HCEC 1CT (cell line): ENCODE results near the gene FBXL17.

Source experiments
- DNase-seq: peaks from one replicate; pipeline ENCODE4 v3.0.0-alpha.2; 2017

Gene FBXL17

DNA sequence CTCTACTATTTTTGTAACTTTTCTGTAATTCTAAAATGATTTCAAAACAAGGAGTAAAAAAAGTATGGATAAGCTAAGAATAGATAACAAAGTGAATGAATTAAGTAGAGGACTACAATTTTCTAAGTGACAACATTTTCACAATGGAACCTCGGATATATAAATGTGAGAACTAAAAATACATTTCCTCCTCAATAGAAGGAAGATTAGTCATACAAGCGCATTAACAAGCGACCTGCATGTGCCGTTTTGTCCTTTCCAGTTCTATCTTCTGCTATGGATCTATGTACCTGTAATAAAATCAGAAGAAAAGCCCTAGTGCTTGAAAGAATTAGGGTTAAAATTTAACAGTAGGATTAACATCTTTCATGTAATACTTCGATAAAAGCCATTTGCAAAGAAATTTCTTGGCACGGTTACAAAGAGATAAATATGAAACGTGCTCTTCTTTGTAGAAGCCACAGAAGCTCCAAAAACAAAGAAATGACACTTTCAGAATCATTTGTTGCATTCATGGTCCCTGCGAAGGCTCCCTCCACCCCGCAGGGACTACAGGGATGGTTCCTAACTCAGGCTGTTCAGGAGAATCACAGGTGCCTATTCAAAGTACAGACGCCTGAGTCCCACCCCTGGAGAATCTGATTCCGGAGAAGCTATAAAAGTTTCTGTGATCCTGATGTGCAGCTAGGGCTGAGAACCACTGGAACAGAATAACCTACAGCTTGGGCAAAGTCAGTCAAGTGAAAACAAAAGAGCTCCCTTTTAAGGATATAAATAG, 494.5 kb downstream of the FBXL17 start:
- no peak for DNase-seq

DNA sequence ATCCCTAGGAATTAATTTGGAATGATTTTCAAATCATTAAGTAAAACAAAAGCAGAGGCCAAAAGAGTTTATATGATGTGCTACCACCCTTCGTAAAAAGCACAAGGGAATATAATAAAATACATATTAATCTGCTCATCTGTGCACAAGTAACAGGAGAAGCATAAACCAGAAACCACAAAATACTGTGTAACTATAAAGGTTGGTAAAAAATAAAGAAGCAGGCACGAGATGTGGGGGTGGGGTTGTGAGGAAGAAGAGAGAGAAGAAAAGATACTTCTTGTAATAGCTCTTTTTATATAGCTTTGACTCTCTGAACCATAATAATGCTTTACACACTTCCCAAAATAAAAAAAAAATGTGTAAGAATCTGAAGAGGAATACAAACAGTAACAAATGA, 496.3 kb downstream of the FBXL17 start:
- no peak for DNase-seq

DNA sequence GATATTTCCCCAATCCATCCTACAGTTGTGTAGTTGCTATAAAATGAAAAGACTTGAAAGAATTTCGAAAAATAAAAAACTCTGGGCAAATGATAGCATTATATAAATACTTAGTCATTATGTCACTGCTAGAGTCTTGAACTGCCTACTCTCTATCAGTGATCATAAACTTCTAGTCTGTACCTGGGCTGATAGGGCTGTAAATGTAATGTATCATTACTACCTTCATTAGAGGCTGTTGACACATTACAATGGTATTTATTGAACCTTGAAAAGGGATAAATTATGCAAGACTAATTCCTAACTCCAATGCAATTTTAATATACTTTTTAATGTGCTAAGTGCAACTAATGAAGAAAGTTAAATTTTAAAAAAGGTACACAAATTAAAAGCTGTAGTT, 497.0 kb downstream of the FBXL17 start:
- no peak for DNase-seq

DNA sequence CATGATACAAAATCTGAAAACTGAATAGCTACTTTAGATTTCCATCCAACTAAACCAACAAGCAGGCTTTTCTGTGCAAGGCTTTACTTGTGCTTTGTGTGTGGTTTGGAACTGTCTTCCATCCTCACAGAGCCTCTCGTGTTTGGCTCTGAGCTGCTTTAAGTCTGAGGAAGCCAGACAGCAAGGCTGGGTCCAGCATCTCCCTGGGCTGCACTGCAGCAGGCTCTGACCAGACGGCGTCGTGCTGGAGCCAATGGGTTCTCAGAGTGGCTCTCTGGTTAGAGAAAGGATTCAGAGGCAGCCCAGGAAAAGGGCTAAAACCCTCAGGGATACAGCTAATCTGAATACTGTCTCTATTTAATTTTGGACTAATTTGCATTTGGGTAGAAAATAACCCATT, 503.2 kb downstream of the FBXL17 start:
- no peak for DNase-seq

DNA sequence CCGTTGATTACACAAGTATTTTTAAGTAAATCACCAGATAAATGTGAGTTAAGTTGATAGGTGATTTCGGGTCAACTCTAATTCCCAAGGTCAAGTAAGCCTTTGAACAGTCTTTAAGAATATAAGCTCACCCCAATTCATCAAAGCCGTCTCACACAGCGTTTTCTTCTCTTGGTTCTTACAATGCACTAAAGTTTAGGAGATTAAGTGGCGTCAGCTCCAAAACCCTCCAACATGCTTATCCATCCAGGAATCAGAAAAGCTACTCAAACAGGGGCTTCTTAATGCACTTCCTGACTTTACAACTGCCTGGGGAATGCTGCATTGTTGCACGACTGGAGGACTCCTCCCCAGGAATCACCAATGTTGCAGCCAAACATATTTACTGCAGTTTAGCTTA, 505.0 kb downstream of the FBXL17 start:
- no peak for DNase-seq

DNA sequence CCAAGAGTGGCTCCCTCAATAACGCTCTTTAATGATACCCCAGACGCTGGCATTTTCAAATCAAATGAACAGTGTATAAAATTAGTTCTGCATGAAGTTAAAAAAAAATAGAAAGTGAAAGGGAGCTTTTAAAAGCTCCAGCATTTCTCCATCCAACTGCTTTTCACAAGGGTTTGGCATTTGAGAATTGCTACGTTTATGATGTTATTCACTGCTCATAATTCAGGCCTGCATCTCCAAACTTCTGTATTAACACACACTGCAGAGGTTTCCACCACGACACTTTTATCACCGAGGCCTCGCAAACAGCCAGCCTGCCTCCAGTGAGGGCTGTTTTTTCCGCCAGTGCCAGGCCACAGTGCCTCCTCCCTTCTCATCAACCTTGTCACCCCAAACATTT, 505.6 kb downstream of the FBXL17 start:
- no peak for DNase-seq

DNA sequence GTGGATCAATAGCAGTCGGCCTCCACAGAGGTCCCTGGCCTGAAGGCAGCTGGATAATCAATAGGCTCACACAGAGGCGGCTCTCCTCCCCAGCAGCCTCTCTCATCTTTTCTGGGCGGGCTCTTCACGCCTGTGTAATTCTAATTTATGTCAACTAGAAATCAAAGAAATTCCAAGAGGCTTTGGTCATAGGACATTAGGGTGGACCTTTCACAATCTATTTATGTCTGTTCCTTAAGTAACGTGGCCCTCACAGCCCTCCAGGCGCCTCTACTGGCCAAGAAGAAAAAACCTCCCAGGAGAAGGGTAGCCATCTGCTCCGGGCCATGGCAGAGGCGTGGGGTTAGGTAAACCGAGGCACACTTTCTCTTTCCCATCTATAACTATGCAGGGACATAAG, 506.1 kb downstream of the FBXL17 start:
- DNase-seq, result peak; percentile 96

DNA sequence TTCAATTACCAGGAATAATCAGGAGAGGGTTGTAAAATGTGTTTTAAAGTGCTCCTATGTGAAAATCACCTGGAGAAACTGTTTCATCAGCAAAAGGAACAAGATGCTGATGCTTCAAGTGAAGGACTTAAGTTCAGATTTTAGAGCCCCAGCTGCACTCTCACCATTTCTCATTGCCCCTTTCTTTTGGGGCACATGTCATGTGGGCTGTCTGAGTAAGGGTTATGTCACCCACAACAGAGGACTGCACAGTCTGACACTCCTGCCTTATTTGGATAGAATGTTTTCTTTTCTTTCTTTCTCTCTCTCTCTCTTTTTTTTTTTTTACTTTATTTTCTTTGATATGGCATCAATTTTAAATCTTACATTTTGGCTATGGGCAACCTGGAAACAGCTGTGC, 507.1 kb downstream of the FBXL17 start:
- peak; percentile 82 for DNase-seq

DNA sequence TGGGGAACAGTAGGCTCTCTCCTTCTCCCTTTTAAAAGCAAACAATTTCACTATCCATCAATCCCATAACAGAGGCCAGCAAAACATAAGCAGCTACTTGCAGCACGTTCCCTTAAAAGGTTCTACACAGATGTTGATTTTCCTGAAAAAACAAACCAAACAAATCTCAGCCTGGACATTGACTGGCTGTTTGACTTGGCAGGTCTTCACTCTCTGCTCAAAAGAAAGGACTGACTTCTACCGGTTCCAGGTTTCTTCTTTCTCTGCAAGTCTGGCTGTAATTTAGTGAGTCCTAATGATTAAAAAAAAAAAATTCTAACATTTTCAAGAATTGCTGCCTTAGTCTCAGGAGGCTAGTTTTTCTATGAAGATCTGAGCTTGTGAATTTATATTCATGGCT, 508.0 kb downstream of the FBXL17 start:
- no peak for DNase-seq

DNA sequence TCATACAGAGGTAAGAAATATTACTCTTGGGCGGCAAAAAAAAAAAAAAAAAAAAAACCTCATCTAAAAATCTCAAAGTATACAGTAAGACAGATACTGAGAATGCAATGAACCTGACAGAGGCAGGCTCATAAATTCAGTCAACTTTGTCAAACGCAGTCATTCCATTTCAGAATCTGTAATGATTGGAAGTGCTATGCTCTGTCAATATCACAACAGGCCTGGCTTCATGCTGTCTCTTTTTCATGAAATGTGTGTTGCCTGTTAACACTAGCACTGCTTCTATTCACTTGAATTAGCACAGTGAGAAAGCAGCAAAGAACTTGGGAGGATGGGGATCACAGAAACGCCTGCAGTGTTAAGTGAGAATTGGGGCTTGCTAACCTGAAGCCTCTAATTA, 510.9 kb downstream of the FBXL17 start:
- no peak for DNase-seq

DNA sequence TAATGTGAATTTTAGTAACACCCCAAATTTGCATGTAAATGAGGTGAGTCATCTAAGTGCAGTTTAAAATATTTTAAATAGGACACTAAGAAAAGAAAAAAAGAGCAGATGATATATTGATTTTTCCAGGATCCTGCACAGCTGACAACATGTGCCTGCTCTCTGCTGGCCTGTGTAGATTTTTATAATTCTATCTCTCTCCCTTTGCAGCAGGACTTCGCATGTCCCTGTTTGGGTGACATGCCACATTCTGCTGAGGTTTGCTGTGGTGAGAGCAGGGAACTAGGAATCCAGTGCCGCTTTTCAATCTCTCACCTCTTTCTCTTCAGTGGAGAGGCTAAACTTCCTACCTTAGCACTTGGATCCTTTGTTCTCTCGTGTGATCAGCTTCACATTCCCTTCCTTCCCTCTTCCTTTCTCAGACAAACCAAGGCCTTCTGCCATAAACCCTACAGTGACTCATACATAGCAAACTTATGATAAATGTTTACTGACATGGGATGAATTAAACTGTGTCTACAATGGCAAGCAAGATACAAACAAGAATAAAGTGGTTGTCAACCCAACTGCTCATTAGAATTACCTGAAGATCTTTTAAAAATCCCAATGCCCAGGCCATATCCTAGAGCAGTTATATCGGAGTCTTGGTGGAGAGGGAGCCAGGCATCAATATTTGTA, 512.3 kb downstream of the FBXL17 start:
- peak; percentile 92 for DNase-seq

DNA sequence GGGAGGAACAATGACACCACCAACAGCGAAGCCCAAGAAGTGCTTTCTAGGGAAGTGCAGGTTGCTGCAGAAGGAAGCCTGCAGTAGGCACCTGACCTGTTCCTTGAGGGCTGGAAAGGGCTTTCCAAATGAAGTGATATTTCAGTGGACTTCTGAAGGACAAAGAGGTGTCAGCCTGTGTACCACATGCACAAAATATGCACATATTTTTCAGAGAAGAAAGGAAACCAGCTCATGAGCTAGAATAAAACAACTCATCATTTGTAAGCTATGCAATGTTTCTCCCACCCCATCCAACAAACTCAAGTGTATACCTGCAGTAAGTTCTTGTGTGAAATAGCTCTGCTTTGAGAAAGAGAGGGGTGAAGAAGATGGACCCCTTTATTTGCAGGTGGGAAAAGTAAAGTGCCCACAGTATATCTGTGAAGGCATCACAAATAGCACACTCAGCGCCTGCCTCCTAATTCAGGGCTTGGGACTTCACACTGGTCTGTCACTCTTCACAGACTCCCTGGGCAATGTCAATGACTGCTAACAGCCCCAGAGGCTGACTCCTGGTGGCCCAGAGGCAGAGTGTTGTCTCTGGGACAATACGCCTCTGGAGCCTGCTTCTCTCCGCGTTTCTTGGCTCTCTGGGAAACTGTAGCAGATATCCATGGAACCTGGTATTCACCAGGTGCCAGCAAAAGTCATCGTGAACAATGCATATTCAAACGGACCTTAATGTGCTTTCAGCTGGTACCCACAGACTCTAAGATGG, 513.1 kb downstream of the FBXL17 start:
- peak; percentile 11 for DNase-seq

DNA sequence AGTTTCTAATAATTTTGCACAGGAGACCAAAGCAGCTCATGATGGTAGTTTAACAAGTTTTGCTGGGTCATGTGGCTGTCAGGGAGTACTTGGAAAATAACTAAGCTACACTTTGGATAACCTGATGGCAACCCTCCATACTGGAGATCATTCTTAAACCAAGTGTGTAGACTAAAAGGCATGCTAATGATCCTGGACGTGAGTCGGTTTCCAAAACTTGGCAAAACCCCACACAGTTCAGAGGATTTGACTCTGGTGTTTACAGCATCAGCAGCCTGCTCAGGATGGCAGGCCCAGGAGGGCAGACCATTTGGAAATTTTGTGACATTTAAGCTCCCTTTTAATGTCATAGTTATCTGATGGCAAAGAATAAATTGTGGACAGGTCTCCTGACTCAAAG, 514.6 kb downstream of the FBXL17 start:
- no peak for DNase-seq

DNA sequence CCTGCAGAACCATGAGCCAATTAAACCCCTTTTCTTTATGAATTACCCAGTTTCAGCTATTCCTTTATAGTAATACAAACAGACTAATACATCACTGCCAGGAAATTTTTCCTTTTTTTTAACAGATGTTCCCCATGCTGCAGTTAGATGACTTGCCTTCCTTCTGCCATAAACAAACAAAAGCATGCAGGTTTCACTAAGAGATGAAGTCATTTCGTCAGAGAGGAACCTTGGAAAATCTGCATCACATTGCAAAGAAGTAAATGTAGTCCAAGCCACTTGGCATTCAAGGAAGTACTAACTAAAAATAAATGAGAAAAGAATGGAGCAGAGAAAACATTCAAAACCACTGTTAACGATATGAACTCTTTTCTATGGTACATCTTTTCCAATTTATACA, 517.1 kb downstream of the FBXL17 start:
- DNase-seq, result peak; percentile 55

DNA sequence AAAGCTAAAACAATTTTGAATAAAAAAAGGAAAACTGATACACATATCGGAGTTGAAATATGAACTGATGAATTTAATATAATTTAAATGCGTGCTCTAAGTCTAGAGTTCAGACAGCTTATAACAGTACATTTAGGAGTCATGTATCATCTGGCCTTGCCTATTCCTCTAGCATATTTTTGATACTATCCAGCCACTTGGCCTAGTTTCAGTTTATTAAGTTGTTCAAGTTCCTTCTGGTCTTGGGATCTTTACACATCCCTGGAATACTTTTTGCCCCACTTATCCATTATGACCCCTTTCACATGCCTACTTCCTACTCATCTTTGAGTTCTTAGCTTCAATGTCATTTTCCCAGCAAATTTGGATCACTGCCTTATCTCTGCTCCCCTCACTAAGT, 518.8 kb downstream of the FBXL17 start:
- DNase-seq, result no peak

DNA sequence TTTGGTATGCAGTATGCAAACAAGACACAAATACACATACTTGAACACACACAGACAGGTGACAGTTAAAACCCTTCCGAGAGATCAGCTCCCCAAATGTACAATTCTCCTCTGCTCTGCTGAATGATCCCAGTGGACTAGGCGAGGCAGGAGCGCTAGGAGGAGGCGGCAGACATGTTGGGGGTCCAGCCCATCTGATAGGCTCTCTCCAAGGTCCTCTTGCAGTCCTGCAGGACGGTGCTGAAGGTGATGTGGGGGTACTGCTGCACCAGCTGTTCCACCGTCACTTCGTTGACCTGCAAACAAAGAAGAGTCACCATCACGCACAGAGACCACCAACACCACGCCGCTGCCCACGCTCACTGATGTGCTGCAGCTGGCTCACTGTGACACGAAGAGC, 520.3 kb downstream of the FBXL17 start:
- no peak for DNase-seq

DNA sequence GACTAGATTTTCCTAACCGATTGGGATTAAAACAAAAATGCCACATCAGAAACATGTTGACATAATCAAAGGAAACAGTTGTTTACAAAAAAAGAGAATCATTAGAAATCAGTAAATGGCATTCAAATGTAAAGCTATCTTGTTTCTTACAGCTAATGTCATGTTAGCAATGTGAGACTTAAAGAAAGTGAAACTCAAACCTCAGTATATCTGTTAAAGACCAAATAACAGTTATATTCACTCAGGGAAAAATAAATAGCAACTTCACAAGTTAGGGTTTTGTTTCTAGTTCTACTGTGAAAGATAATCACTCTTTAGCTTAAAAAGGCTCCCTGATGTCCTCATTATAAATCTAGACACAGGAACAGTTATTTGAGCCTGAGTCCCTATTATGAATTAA, 521.9 kb downstream of the FBXL17 start:
- no peak for DNase-seq

DNA sequence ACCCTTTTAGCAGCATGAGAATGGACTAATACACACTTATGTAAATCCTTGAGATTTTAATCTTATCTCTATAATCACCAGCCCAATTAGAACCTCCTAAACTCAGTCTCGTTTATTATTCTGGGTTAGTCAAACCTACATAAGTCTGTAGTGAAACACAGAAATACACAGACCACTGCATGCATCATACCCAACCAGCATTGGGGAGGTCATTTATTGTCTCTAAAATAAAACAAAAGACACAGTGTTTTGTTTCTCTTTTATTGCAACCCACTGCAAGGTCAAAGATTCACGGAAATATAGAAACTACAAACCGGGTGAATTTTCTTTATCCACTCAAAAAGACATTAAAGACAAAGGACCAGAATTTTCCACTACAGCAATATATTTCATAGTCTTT, 523.1 kb downstream of the FBXL17 start:
- DNase-seq, result no peak

DNA sequence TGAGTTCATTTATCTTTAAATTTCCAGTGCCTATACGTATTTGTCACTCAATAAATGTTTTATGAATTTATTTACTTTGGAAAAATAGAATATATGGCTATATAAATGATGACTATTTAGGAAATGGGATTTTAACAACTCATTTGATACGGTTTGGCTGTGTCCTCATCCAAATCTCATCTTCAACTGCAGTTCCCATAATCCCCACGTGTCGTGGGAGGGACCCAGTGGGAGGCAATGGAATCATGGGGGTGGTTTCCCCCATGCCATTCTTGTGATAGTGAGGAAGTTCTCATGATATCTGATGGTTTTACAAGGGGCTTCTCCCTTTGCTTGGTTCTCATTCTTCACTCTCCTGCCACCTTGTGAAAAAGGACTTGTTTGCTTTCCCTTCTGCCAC, 523.6 kb downstream of the FBXL17 start:
- DNase-seq, result no peak

DNA sequence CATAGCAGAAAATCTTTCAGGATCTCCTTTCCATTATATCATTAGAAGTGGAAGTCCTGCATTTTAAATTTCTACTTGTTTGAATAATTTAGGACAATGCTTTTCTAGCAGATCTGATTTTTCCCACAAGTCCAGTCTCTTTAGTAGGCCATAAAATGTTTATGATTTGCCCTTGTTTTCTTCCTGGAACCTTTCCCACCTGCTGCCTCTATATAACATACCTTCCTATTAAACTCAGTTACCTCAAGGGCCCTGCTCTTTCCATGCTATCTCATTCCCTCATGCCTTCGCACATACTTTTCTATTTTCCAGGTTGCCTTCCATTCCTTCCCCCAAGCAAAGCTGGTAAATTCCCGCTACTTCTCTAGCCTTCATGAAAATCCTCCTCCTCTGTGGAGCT, 524.1 kb downstream of the FBXL17 start:
- no peak for DNase-seq

DNA sequence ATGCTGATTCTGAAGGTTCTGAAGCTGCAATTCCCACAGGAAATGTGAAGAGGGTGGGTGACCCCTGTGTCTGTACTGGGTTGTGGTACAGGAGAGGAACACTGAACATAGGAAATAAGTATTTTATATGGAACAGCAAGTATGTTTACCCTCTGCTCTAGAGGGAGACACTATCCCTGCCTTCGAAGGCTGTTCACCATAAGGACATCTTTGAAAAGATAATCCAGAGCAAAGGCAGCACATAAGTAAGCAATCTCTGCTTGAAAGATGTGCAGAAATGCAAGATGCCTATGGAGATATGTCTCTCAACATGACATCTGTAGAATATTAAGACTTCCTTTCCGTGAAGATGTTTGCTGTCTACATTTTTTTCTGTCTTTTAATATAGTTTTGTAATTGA, 526.7 kb downstream of the FBXL17 start:
- DNase-seq, result no peak

DNA sequence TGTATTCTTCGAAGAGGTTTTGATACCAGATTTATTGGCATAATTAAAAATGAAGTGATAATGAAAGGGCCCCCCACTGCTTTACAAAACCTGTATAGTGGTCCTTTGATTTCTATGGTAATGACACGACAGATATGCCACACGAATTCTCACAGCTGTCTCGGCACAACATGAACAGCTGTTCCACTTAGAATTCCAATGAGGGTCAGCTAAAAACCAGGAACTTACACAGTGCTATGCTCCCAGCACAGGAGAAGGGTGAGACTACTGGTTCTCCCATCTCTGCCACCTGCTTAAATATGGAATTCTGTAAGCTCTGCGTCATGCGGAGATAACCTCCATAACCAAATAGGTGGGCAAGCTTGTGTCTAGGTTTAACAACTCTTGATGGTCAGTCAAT, 528.2 kb downstream of the FBXL17 start:
- DNase-seq, result no peak

DNA sequence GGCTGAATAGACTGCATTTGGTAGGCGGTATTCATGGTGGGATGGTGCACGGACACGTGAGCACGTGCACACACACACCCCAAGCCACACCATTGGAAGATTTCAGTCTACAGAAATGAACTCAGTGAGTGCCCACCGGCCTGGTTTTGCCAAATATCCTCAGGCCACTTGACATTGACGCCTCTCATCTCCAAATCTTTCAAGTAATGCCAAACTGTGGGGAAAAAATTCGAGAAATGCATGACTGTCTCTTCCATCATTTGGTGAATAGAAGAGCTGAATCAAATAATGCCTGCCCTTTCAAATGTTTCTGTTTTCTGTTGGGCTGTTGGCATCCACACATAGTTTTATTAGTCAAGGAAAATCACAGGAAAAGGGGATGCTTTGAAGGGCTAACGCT, 528.9 kb downstream of the FBXL17 start:
- DNase-seq, result no peak

DNA sequence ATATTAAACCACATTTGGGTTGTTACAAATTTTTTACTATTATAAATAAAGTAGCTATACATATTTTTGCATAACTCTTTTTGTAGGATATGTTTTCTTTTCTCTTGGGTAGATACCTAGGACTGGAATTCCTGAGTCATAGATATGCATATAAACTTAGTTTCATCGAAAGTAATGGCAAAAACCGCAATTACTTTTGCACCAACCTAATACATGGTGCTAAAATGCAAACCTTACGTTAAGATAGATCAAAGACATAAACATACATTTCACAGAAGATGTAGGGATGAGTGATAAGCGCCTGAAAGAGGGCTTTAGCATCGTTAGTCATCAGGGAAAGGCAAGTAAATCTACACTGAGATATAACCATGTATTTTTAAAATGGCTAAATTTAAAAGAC, 532.8 kb downstream of the FBXL17 start:
- no peak for DNase-seq
